Testis (tissue), 3 donors: ENCODE measurements around the gene FOXC2. TPM values are rescaled to one million over a fixed set of nuclear protein-coding genes. Genes with fewer than 3 reads are reported as not detected.
A peak's percentile ranks its signal among the peaks of the same experiment; 100 is the strongest.

ENCODE experiments used
- DNase-seq: peaks from one replicate; pipeline ENCODE4 v3.0.0-alpha.2; 2019
- H3K27ac ChIP-seq, 2 donors: fragments of 200-600 bp; sonication (generic); one replicate each; pipeline ENCODE4 v1.5.1; 2019
- H3K27me3 ChIP-seq: fragments of 200-600 bp; sonication (generic); one replicate; pipeline ENCODE4 v1.5.1; 2019
- H3K36me3 ChIP-seq: fragments of 200-600 bp; sonication (generic); one replicate; pipeline ENCODE4 v1.5.1; 2017; ENCODE audit warnings: low read depth; ENCODE audit errors: missing control alignments
- H3K4me1 ChIP-seq: fragments of 200-600 bp; sonication (generic); one replicate; pipeline ENCODE4 v1.5.1; 2019
- H3K4me3 ChIP-seq, 2 donors: fragments of 200-600 bp; sonication (generic); one replicate each; pipeline ENCODE4 v1.5.1; 2017 to 2019
- H3K9me3 ChIP-seq: fragments of 200-600 bp; sonication (generic); one replicate; pipeline ENCODE4 v1.5.1; 2017
- CTCF ChIP-seq, 3 experiments: fragments of 450-650 bp in 2 of 3; fragments of 200-600 bp in 1 of 3; sonication (generic) in 1 of 3; IDR thresholded peaks; one replicate each; pipeline ENCODE4 v1.5.1; 2016 to 2019; ENCODE audit warnings: antibody characterized with exemption in 3 of 3, mild to moderate bottlenecking in 2 of 3, moderate library complexity in 1 of 3
- POLR2A ChIP-seq: fragments of 450-650 bp; IDR thresholded peaks from one replicate; pipeline ENCODE4 v1.6.1; 2017; ENCODE audit warnings: antibody characterized with exemption, mild to moderate bottlenecking, moderate library complexity
- WGBS, 2 donors: methylation state at CpG; one replicate each; pipeline ENCODE4 v1.1.5; 2018; 5-methylcytosine and 5-hydroxymethylcytosine counted together
- intact Hi-C: fragments of 100-400 bp; cut with DNase I; formaldehyde crosslinking; loops from one replicate; pipeline ENCODE4 v1.15.1; 2023; ENCODE audit warnings: low total_unique reads
- polyA plus RNA-seq: library from polyadenylated mRNA; stranded (reverse); fragments of 350-450 nt; fragmentation: Illumina TruSeq; extraction: RNeasy Lipid Tissue Mini Kit (QIAGEN cat#74804); gene quantifications from one replicate; pipeline ENCODE4 v1.2.3, GENCODE V29; 2014; ENCODE audit warnings: low read depth, low replicate concordance; ENCODE audit not compliant: insufficient read depth
- total RNA-seq, 2 donors: library from RNA; depleted of rRNA; stranded (reverse); fragments of >200 nt; gene quantifications; one replicate each; pipeline ENCODE4 v1.2.3, GENCODE V29; 2016

The FOXC2 gene
- total and polyA plus RNA-seq, 3 donors from 2014 or later = 3.9 to 11.2 (median 7.6) TPM

GRCh38 chr16:86568677-86569623, 2.3 kb downstream of the FOXC2 start:
- intact Hi-C loops = loop anchor here (5.0 kb wide), 1 partner anchor 488 kb away; no protein-coding TSS in a partner anchor
- DNase-seq = no peak
- H3K4me1 ChIP-seq = peaks cover 8% of the 10 kb centered on the region
- no peaks in the 10 kb centered on the region for H3K9me3 ChIP-seq
- WGBS, 2 donors = 7 to 13% methylated on average over 33 of the region's 33 CpGs
- no peaks in the 10 kb centered on the region for H3K36me3 ChIP-seq
- no peak for TF ChIP-seq CTCF (IDR thresholded peaks at IDR 0.05)
- no peak for TF ChIP-seq POLR2A
- H3K4me3 ChIP-seq = peak overlapping the region; percentile 54 to 71
- H3K27ac ChIP-seq = peak overlapping the region; percentile 79 to 86
- H3K27me3 ChIP-seq = no peaks in the 10 kb centered on the region

- Histone ChIP-seq H3K4me3 (peak overlapping the region in 1 of 2 donors; percentile 71), H3K36me3 (no peaks in the 10 kb centered on the region), H3K9me3 (no peaks in the 10 kb centered on the region), H3K27ac (no peak overlapping the region), H3K27me3 (no peaks in the 10 kb centered on the region), H3K4me1 (peaks cover 3% of the 10 kb centered on the region)
- no peak for DNase-seq
- intact Hi-C loops = loop anchor here (5.0 kb wide), 1 partner anchor 487 kb away; no protein-coding TSS in a partner anchor
- WGBS, 2 donors = 44 to 48% methylated on average over 13 of the region's 13 CpGs
- TF ChIP-seq POLR2A = no peak
- no peak for TF ChIP-seq CTCF (IDR thresholded peaks at IDR 0.05)
These were observed 3.2 kb downstream of the FOXC2 start for GRCh38 chr16:86569701-86570447.

GRCh38 chr16:86570558-86571529, 4.2 kb downstream of the FOXC2 start:
- Histone ChIP-seq H3K27me3 (no peaks in the 10 kb centered on the region), H3K4me3 (peak overlapping the region in 1 of 2 donors; percentile 71), H3K4me1 (peaks cover 9% of the 10 kb centered on the region), H3K27ac (peak overlapping the region in 1 of 2 donors; percentile 67), H3K36me3 (no peaks in the 10 kb centered on the region), H3K9me3 (no peaks in the 10 kb centered on the region)
- no peak for DNase-seq
- intact Hi-C loops = no loop called here
- no peak for TF ChIP-seq CTCF (IDR thresholded peaks at IDR 0.05)
- no peak for TF ChIP-seq POLR2A
- 63 to 84% methylated on average over 24 to 28 of the region's 28 CpGs for WGBS, 2 donors

GRCh38 chr16:86571530-86571915, 4.9 kb downstream of the FOXC2 start:
- no peak for TF ChIP-seq POLR2A
- TF ChIP-seq CTCF (IDR thresholded peaks at IDR 0.05) = no peak
- H3K4me1 ChIP-seq = peaks cover 9% of the 10 kb centered on the region
- no peaks in the 10 kb centered on the region for H3K9me3 ChIP-seq
- H3K4me3 ChIP-seq = peak overlapping the region in 1 of 2 donors; percentile 71
- intact Hi-C loops = no loop called here
- H3K27ac ChIP-seq = peak overlapping the region in 1 of 2 donors; percentile 67
- no peaks in the 10 kb centered on the region for H3K36me3 ChIP-seq
- no peak for DNase-seq
- WGBS, 2 donors = 73 to 76% methylated on average over 10 of the region's 10 CpGs
- H3K27me3 ChIP-seq = no peaks in the 10 kb centered on the region
